Measurements from ENCODE around the gene EEF1A2. TPM values are rescaled to one million over a fixed set of nuclear protein-coding genes. Genes with fewer than 3 reads are reported as not detected.

The EEF1A2 gene
- total RNA-seq, 1 experiment from 2014 or later, result 26.0 TPM

DNA sequence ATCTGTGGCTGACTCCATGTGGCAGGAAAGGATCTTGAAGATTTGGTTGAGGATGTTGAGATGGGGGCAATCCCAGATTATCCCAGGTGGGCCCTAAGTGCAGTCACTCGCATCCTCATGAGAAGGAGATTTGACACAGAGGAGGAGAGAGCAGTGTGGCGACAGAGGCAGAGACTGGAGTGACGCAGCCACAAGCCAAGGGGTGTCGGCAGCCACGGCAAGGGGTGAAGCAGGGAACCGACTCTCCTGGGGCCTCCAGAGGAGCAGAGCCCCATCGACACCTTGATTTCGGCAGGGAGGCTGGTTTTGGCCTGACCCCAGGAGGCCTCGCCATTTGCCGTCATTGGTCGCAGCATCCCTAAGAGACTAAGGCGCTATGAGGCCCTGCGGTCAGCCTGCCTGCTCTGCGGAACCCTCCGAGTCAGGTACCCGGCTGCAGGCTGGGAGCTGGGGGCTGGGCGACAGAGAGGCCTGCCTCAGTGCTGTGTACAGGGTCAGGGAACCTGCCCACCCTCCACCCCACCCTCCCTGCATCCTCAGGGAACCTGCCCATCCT lies 12.5 kb downstream of the EEF1A2 start:
- Mint-ChIP-seq H3K27me3 (ENCODE audit: low read depth) (peaks cover 24% of the 10 kb centered on the region), H3K9me3 (peaks cover 4% of the 10 kb centered on the region), H3K4me1 (peaks cover 7% of the 10 kb centered on the region), H3K36me3 (peaks cover 2% of the 10 kb centered on the region), H3K27ac (no peak overlapping the region), H3K4me3 (no peak overlapping the region)
- ChIA-PET POLR2A (no interaction called here), CTCF (interaction anchor here (1.2 kb wide), 1 partner anchor 11 kb away, joined by 3 read pairs; no protein-coding TSS in a partner anchor)
- no peak for DNase-seq (ENCODE audit: low spot score)
- TF ChIP-seq ZNF671 (CRISPR knock-in tag; IDR thresholded peaks at IDR 0.05) (no peak), ATF1 (CRISPR knock-in tag; IDR thresholded peaks at IDR 0.05) (no peak), MYBL2 (CRISPR knock-in tag; IDR thresholded peaks at IDR 0.05) (no peak), ZNF416 (CRISPR knock-in tag; IDR thresholded peaks at IDR 0.05) (no peak), RORB (CRISPR knock-in tag; IDR thresholded peaks at IDR 0.05) (no peak), TCF7 (CRISPR knock-in tag; IDR thresholded peaks at IDR 0.05; ENCODE audit: low read depth) (no peak), JUN (CRISPR knock-in tag; IDR thresholded peaks at IDR 0.05) (no peak), CBFB (CRISPR knock-in tag; IDR thresholded peaks at IDR 0.05; ENCODE audit: low read depth) (no peak), GRHL2 (CRISPR knock-in tag; IDR thresholded peaks at IDR 0.05; ENCODE audit: insufficient replicate concordance, severe bottlenecking) (no peak)
- TF ChIP-seq, protein P1, sequence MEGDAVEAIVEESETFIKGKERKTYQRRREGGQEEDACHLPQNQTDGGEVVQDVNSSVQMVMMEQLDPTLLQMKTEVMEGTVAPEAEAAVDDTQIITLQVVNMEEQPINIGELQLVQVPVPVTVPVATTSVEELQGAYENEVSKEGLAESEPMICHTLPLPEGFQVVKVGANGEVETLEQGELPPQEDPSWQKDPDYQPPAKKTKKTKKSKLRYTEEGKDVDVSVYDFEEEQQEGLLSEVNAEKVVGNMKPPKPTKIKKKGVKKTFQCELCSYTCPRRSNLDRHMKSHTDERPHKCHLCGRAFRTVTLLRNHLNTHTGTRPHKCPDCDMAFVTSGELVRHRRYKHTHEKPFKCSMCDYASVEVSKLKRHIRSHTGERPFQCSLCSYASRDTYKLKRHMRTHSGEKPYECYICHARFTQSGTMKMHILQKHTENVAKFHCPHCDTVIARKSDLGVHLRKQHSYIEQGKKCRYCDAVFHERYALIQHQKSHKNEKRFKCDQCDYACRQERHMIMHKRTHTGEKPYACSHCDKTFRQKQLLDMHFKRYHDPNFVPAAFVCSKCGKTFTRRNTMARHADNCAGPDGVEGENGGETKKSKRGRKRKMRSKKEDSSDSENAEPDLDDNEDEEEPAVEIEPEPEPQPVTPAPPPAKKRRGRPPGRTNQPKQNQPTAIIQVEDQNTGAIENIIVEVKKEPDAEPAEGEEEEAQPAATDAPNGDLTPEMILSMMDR (IDR thresholded peaks at IDR 0.05), result no peak
- TF ChIP-seq, protein P2, sequence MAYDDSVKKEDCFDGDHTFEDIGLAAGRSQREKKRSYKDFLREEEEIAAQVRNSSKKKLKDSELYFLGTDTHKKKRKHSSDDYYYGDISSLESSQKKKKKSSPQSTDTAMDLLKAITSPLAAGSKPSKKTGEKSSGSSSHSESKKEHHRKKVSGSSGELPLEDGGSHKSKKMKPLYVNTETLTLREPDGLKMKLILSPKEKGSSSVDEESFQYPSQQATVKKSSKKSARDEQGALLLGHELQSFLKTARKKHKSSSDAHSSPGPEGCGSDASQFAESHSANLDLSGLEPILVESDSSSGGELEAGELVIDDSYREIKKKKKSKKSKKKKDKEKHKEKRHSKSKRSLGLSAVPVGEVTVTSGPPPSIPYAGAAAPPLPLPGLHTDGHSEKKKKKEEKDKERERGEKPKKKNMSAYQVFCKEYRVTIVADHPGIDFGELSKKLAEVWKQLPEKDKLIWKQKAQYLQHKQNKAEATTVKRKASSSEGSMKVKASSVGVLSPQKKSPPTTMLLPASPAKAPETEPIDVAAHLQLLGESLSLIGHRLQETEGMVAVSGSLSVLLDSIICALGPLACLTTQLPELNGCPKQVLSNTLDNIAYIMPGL (CRISPR knock-in tag; IDR thresholded peaks at IDR 0.05), result no peak
- TF ChIP-seq, protein P3, sequence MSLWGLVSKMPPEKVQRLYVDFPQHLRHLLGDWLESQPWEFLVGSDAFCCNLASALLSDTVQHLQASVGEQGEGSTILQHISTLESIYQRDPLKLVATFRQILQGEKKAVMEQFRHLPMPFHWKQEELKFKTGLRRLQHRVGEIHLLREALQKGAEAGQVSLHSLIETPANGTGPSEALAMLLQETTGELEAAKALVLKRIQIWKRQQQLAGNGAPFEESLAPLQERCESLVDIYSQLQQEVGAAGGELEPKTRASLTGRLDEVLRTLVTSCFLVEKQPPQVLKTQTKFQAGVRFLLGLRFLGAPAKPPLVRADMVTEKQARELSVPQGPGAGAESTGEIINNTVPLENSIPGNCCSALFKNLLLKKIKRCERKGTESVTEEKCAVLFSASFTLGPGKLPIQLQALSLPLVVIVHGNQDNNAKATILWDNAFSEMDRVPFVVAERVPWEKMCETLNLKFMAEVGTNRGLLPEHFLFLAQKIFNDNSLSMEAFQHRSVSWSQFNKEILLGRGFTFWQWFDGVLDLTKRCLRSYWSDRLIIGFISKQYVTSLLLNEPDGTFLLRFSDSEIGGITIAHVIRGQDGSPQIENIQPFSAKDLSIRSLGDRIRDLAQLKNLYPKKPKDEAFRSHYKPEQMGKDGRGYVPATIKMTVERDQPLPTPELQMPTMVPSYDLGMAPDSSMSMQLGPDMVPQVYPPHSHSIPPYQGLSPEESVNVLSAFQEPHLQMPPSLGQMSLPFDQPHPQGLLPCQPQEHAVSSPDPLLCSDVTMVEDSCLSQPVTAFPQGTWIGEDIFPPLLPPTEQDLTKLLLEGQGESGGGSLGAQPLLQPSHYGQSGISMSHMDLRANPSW (CRISPR knock-in tag; conservative IDR thresholded peaks at IDR 0.05; ENCODE audit: low read depth), result no peak
- TF ChIP-seq, protein P4, sequence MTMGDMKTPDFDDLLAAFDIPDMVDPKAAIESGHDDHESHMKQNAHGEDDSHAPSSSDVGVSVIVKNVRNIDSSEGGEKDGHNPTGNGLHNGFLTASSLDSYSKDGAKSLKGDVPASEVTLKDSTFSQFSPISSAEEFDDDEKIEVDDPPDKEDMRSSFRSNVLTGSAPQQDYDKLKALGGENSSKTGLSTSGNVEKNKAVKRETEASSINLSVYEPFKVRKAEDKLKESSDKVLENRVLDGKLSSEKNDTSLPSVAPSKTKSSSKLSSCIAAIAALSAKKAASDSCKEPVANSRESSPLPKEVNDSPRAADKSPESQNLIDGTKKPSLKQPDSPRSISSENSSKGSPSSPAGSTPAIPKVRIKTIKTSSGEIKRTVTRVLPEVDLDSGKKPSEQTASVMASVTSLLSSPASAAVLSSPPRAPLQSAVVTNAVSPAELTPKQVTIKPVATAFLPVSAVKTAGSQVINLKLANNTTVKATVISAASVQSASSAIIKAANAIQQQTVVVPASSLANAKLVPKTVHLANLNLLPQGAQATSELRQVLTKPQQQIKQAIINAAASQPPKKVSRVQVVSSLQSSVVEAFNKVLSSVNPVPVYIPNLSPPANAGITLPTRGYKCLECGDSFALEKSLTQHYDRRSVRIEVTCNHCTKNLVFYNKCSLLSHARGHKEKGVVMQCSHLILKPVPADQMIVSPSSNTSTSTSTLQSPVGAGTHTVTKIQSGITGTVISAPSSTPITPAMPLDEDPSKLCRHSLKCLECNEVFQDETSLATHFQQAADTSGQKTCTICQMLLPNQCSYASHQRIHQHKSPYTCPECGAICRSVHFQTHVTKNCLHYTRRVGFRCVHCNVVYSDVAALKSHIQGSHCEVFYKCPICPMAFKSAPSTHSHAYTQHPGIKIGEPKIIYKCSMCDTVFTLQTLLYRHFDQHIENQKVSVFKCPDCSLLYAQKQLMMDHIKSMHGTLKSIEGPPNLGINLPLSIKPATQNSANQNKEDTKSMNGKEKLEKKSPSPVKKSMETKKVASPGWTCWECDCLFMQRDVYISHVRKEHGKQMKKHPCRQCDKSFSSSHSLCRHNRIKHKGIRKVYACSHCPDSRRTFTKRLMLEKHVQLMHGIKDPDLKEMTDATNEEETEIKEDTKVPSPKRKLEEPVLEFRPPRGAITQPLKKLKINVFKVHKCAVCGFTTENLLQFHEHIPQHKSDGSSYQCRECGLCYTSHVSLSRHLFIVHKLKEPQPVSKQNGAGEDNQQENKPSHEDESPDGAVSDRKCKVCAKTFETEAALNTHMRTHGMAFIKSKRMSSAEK (CRISPR knock-in tag; IDR thresholded peaks at IDR 0.05; ENCODE audit: borderline replicate concordance), result no peak
- TF ChIP-seq, protein P5, sequence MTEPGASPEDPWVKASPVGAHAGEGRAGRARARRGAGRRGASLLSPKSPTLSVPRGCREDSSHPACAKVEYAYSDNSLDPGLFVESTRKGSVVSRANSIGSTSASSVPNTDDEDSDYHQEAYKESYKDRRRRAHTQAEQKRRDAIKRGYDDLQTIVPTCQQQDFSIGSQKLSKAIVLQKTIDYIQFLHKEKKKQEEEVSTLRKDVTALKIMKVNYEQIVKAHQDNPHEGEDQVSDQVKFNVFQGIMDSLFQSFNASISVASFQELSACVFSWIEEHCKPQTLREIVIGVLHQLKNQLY (CRISPR knock-in tag; IDR thresholded peaks at IDR 0.05), result no peak
- TF ChIP-seq, protein P6, sequence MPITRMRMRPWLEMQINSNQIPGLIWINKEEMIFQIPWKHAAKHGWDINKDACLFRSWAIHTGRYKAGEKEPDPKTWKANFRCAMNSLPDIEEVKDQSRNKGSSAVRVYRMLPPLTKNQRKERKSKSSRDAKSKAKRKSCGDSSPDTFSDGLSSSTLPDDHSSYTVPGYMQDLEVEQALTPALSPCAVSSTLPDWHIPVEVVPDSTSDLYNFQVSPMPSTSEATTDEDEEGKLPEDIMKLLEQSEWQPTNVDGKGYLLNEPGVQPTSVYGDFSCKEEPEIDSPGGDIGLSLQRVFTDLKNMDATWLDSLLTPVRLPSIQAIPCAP (CRISPR knock-in tag; IDR thresholded peaks at IDR 0.05), result no peak
- TF ChIP-seq, protein P7, sequence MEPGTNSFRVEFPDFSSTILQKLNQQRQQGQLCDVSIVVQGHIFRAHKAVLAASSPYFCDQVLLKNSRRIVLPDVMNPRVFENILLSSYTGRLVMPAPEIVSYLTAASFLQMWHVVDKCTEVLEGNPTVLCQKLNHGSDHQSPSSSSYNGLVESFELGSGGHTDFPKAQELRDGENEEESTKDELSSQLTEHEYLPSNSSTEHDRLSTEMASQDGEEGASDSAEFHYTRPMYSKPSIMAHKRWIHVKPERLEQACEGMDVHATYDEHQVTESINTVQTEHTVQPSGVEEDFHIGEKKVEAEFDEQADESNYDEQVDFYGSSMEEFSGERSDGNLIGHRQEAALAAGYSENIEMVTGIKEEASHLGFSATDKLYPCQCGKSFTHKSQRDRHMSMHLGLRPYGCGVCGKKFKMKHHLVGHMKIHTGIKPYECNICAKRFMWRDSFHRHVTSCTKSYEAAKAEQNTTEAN (CRISPR knock-in tag; IDR thresholded peaks at IDR 0.05), result no peak
- no peak for ATAC-seq

All from WTC11 (cell line).